Brain microvascular endothelial cell (primary cell): ENCODE results near the gene HOXB8.

Experiments used
- DNase-seq: peaks from one replicate; pipeline ENCODE4 v3.0.0-alpha.2; 2020
- H3K27ac ChIP-seq: fragments of 250-450 bp; sonication (Bioruptor Pico); 2 replicates; pipeline ENCODE4 v1.5.1; 2020; ENCODE audit warnings: mild to moderate bottlenecking, moderate library complexity
- H3K27me3 ChIP-seq: fragments of 250-450 bp; sonication (Bioruptor Pico); replicated peaks from 2 replicates; pipeline ENCODE4 v1.5.1; 2020; ENCODE audit warnings: mild to moderate bottlenecking
- H3K36me3 ChIP-seq: fragments of 250-450 bp; sonication (Bioruptor Pico); replicated peaks from 2 replicates; pipeline ENCODE4 v1.5.1; 2020; ENCODE audit warnings: mild to moderate bottlenecking
- H3K4me3 ChIP-seq: 2 replicates; pipeline ENCODE4 v1.5.1; 2011; ENCODE audit warnings: low read depth, mild to moderate bottlenecking, control low read depth, low read length, moderate library complexity
- CTCF ChIP-seq: IDR thresholded peaks from 2 replicates; pipeline ENCODE4 v1.5.1; 2011; ENCODE audit warnings: low read depth, mild to moderate bottlenecking, moderate library complexity, low read length, control low read depth, inconsistent platforms; ENCODE audit errors: missing control alignments
- in situ Hi-C: cut with HindIII; loops from 2 replicates; pipeline ENCODE4 v1.10.0; 2017; ENCODE audit warnings: low sequenced_read_pairs, low pct_ligation_motif_present

The HOXB8 gene

DNA sequence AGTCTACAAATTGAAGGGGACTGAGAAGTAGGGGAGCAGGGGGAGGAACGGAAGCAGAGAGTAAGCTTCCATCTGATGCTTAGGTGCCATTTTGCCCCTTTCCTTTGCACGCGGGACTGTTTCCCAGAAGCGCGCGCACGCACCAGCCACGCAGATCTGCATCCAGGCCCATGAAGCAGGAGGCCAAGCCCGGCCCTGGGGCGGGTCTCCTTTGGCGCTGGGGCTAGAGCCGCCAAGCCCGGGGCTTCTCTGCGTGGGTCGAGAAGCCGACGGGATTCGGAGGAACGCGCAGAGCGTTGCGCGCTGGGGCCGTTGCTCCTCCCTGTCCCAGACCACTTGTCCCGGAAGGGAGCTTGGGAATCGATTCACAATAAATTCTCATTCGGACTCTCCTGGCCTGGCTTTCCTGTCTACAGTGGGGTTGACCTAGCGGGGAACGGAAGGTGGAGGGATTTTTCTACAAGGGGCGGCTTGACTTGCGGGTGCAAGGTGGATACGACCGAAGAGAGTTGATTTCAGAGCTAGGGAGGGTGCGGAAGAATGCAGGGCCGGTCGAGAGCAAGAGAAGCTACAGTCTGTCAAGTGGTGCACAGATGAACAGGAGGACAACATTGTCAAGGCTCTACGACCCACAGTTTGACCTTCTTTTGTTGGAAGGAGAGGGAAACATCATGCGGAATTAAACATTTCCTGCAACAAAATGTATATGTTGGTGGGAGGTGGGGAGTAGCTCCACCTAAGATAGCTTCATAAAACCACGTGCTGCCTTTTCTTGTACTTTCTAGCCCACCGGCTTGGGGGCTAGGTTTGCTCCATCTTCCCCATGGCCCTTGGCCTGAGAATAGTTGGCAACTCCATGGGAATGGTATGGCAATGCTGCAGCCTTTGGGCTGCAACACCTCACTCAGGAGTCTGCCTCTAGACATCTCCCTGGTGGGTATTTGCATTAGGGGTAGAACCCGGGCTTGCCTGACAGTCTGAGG lies 6.6 kb upstream of the HOXB8 start:
- TF ChIP-seq CTCF: no peak
- Histone ChIP-seq H3K4me3 (no peak overlapping the region), H3K27me3 (peaks cover 95% of the 10 kb centered on the region), H3K36me3 (no peaks in the 10 kb centered on the region), H3K27ac (no peak overlapping the region)
- in situ Hi-C loops: no loop called here
- no peak for DNase-seq

DNA sequence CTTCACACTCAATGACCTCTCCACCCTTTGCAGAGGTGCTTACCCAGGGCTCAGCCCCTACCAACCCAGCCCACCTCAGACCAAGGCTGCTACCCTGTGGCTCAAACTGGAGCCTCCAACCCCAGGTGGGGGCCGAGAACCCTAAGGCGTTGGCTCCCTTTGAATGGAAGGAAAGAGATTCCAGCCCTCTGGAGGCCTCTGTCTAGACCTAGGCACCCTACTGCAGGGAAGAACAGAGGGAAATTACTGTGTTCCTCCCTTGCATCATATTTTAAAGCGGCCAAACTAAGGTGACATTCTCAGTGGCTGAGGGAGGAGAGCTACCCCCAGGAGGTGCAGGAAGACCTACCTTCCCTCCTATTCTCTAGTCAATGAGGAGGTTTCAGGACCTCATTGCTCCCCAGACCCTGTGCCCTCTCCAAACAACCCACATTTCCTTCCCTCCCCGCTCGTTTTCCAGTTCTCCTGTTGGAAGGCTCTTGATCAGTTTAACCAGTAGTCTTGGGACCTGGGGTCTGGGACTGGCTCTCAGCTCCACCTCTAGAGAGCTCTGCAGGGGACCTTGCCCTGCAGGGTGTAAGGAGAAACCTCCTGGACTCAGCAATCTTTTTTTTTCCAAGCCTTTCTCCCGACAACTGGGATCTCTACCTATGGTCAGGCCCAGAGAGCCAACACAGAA lies 5.5 kb upstream of the HOXB8 start:
- no peak overlapping the region for H3K27ac ChIP-seq
- H3K27me3 ChIP-seq: peaks cover 97% of the 10 kb centered on the region
- H3K36me3 ChIP-seq: no peaks in the 10 kb centered on the region
- H3K4me3 ChIP-seq: no peak overlapping the region
- no peak for TF ChIP-seq CTCF
- in situ Hi-C loops: no loop called here
- no peak for DNase-seq

DNA sequence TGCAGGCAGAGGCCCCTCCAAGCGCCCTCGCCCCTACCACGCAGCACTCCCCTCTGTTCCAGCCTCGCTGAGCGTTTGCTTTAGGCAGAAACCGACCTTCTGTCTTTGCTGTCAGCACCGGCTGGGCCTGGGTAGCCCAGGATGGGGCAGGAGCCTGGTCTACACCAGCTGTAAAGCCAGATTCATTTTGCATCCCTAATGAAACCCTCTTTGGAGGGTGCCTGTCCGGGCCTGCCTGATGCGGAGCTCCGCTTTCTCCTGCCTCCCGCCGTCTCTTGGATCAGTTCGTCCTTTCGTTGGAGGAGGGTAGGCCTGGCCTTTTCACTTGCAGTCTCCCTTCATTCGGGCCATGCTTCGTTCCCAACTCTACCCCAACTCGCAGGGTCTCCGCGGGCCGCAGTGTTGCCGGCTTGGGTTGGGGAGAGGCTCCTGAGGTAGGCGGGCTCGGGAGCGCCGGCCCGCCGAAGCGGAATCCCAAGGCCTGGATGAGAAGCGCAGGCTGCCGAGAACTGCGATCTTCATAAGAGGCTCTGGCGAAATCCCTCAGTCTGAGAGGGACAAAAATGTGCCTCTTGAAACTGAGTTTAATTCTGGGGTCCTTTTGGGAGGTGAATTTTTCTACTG lies 4.8 kb upstream of the HOXB8 start:
- TF ChIP-seq CTCF: no peak
- in situ Hi-C loops: no loop called here
- H3K27ac ChIP-seq: no peak overlapping the region

GRCh38 chr17:48618256-48618896 lies 3.3 kb upstream of the HOXB8 start:
- TF ChIP-seq CTCF: peak; percentile 94
- Histone ChIP-seq H3K27ac (no peak overlapping the region), H3K27me3 (peaks cover 89% of the 10 kb centered on the region), H3K36me3 (no peaks in the 10 kb centered on the region), H3K4me3 (no peak overlapping the region)
- peak; percentile 60 for DNase-seq
- in situ Hi-C loops: no loop called here

More for the DNA sequence above, 4.8 kb upstream of the HOXB8 start:
- DNase-seq: no peak
- Histone ChIP-seq H3K4me3 (no peak overlapping the region), H3K36me3 (no peaks in the 10 kb centered on the region), H3K27me3 (peaks cover 95% of the 10 kb centered on the region)

DNA sequence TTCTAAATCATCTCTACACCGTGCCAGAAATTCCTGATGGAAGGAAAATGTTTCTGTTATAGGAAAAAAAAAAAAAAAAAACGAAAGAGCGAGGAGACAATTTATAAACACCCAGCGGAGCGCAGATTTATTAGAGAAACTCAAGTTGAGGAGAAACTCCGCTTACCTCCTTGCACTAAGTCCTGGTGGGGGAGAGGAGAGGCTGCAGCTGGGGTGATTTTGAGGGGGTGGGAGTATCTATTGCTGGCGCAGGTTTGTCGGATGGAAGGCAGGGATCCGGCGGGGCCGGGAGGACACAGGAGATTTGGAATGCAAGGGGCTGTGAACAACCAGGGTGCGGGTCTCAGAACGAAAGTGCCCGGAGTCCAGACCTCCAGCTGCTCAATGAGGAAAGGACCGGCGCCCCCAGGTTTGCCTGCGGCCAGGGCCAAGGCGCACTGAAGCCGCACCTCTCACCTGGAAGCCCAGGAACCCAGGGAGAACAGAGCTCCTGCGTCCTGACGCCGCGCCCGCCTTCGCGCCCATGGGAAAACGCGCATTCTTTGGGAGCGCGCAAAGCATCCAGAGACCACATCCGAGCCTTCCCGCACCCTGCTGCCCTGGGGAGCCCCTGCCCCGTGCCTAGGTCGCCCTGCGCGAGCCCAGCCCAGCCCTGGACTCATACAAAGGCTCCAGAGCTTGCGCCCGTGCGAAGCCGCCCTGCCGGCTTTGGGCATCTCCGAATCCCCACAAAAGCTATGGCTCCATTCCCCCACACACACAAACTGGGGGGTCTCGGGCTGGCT lies 2.6 kb upstream of the HOXB8 start:
- in situ Hi-C loops: no loop called here
- H3K27ac ChIP-seq: no peak overlapping the region
- no peaks in the 10 kb centered on the region for H3K36me3 ChIP-seq
- DNase-seq: no peak
- no peak overlapping the region for H3K4me3 ChIP-seq
- peaks cover 87% of the 10 kb centered on the region for H3K27me3 ChIP-seq
- no peak for TF ChIP-seq CTCF
